Astrocyte (in vitro differentiated cells and primary cell): ENCODE measurements around the gene CXCL11. TPM values are rescaled to one million over a fixed set of nuclear protein-coding genes. Genes with fewer than 3 reads are reported as not detected.

Source experiments
- DNase-seq: peaks from one replicate; pipeline ENCODE4 v3.0.0-alpha.2; 2010; ENCODE audit warnings: low read depth
- FAIRE-seq: peaks from 2 replicates; lab custom pipeline; 2011; peaks lifted over from hg19 to GRCh38; lab: Jason Lieb, UNC
- H2AFZ ChIP-seq: 2 replicates; pipeline ENCODE4 v1.6.0; 2012; ENCODE audit warnings: low read depth, low read length, inconsistent platforms
- H3K27ac ChIP-seq: 2 replicates; pipeline ENCODE4 v1.5.1; 2011; ENCODE audit warnings: low read depth, low read length, inconsistent platforms
- H3K27me3 ChIP-seq: 2 replicates; pipeline ENCODE4 v1.6.0; 2011; ENCODE audit warnings: low read length, inconsistent platforms; ENCODE audit not compliant: insufficient read depth
- H3K36me3 ChIP-seq: 2 replicates; pipeline ENCODE4 v1.5.1; 2011; ENCODE audit warnings: low read length, inconsistent platforms; ENCODE audit not compliant: insufficient read depth
- H3K4me1 ChIP-seq: 2 replicates; pipeline ENCODE4 v1.5.1; 2011; ENCODE audit warnings: low read length, inconsistent platforms; ENCODE audit not compliant: insufficient read depth
- H3K4me2 ChIP-seq: 2 replicates; pipeline ENCODE4 v1.6.0; 2012; ENCODE audit warnings: low read length, inconsistent platforms
- H3K4me3 ChIP-seq: 2 replicates; pipeline ENCODE4 v1.5.1; 2011; ENCODE audit warnings: low read depth, mild to moderate bottlenecking, low read length, inconsistent platforms; ENCODE audit not compliant: insufficient read depth
- H3K79me2 ChIP-seq: 2 replicates; pipeline ENCODE4 v1.6.0; 2012; ENCODE audit warnings: mild to moderate bottlenecking, low read length, inconsistent platforms; ENCODE audit not compliant: insufficient read depth
- H3K9ac ChIP-seq: 2 replicates; pipeline ENCODE4 v1.6.0; 2012; ENCODE audit warnings: mild to moderate bottlenecking, low read length, inconsistent platforms
- H3K9me3 ChIP-seq: 2 replicates; pipeline ENCODE4 v1.5.1; 2012; ENCODE audit warnings: low read depth, mild to moderate bottlenecking, low read length, inconsistent platforms; ENCODE audit not compliant: insufficient read depth
- H4K20me1 ChIP-seq: 2 replicates; pipeline ENCODE4 v1.6.0; 2012; ENCODE audit warnings: low read length, inconsistent platforms; ENCODE audit not compliant: insufficient read depth
- H3K27ac Mint-ChIP-seq: one replicate; pipeline ENCODE4 v1.8.0; 2021; ENCODE audit warnings: mild to moderate bottlenecking, mixed read lengths; ENCODE audit not compliant: unreplicated experiment
- H3K27me3 Mint-ChIP-seq: one replicate; pipeline ENCODE4 v1.8.0; 2021; ENCODE audit warnings: low read depth, mixed read lengths; ENCODE audit not compliant: unreplicated experiment
- H3K36me3 Mint-ChIP-seq: one replicate; pipeline ENCODE4 v1.8.0; 2021; ENCODE audit warnings: low read depth, mixed read lengths; ENCODE audit not compliant: unreplicated experiment
- H3K4me1 Mint-ChIP-seq: one replicate; pipeline ENCODE4 v1.8.0; 2021; ENCODE audit warnings: low read depth, mixed read lengths; ENCODE audit not compliant: unreplicated experiment
- H3K4me3 Mint-ChIP-seq: one replicate; pipeline ENCODE4 v1.8.0; 2021; ENCODE audit warnings: mild to moderate bottlenecking, moderate library complexity, mixed read lengths; ENCODE audit not compliant: unreplicated experiment
- H3K9me3 Mint-ChIP-seq: one replicate; pipeline ENCODE4 v1.8.0; 2021; ENCODE audit warnings: mild to moderate bottlenecking, mixed read lengths; ENCODE audit not compliant: unreplicated experiment
- CTCF ChIP-seq: IDR thresholded peaks from 2 replicates; pipeline ENCODE4 v1.5.1; 2011; ENCODE audit warnings: low read depth, mild to moderate bottlenecking, inconsistent platforms, low read length, moderate library complexity; ENCODE audit not compliant: insufficient read depth
- EZH2 ChIP-seq: IDR thresholded peaks from 2 replicates; pipeline ENCODE4 v1.6.1; 2012; ENCODE audit warnings: mild to moderate bottlenecking, low read length, inconsistent platforms; ENCODE audit not compliant: insufficient read depth
- total RNA-seq: library from RNA; stranded (reverse); gene quantifications from 2 replicates; pipeline ENCODE4 v1.2.1, GENCODE V29; 2021

CXCL11 gene
- total RNA-seq, 1 donor from 2014 or later: 5.8 TPM

- peaks cover 15% of the 10 kb centered on the region for H3K4me1 Mint-ChIP-seq
- TF ChIP-seq CTCF (no peak), EZH2 (no peak)
- peaks cover 12% of the 10 kb centered on the region for H3K4me1 ChIP-seq
- H3K27ac ChIP-seq: no peak overlapping the region
- H3K36me3 ChIP-seq: no peaks in the 10 kb centered on the region
- H3K9me3 ChIP-seq: no peaks in the 10 kb centered on the region
- H3K4me2 ChIP-seq: no peak overlapping the region
- no peaks in the 10 kb centered on the region for H3K27me3 ChIP-seq
- H3K36me3 Mint-ChIP-seq: no peaks in the 10 kb centered on the region
- H3K9me3 Mint-ChIP-seq: peaks cover 3% of the 10 kb centered on the region
- H3K27ac Mint-ChIP-seq: no peak overlapping the region
- H3K79me2 ChIP-seq: no peaks in the 10 kb centered on the region
- no peak overlapping the region for H3K4me3 Mint-ChIP-seq
- no peaks in the 10 kb centered on the region for H4K20me1 ChIP-seq
- no peak overlapping the region for H2AFZ ChIP-seq
- H3K4me3 ChIP-seq: no peak overlapping the region
- H3K9ac ChIP-seq: no peak overlapping the region
- no peak for DNase-seq
- H3K27me3 Mint-ChIP-seq: peaks cover 4% of the 10 kb centered on the region
- no peak for FAIRE-seq
Observed at GRCh38 chr4:76016393-76016792, 19.5 kb downstream of the CXCL11 start.

- Histone ChIP-seq H3K27me3 (no peaks in the 10 kb centered on the region), H4K20me1 (no peaks in the 10 kb centered on the region), H2AFZ (no peak overlapping the region), H3K4me2 (no peak overlapping the region), H3K4me3 (no peak overlapping the region), H3K27ac (no peak overlapping the region), H3K79me2 (no peaks in the 10 kb centered on the region), H3K9me3 (no peaks in the 10 kb centered on the region), H3K4me1 (peaks cover 12% of the 10 kb centered on the region), H3K9ac (no peak overlapping the region), H3K36me3 (no peaks in the 10 kb centered on the region)
- Mint-ChIP-seq H3K9me3 (peaks cover 5% of the 10 kb centered on the region), H3K27ac (no peak overlapping the region), H3K36me3 (no peaks in the 10 kb centered on the region), H3K27me3 (peaks cover 4% of the 10 kb centered on the region), H3K4me3 (no peak overlapping the region), H3K4me1 (peaks cover 17% of the 10 kb centered on the region)
- no peak for DNase-seq
- TF ChIP-seq EZH2: no peak
- TF ChIP-seq CTCF: no peak
- FAIRE-seq: no peak
Observed at GRCh38 chr4:76013540-76013939, 22.3 kb downstream of the CXCL11 start.

GRCh38 chr4:76012388-76012801 is 23.5 kb downstream of the CXCL11 start:
- Histone ChIP-seq H3K36me3 (no peaks in the 10 kb centered on the region), H3K27me3 (no peaks in the 10 kb centered on the region), H2AFZ (peak overlapping the region; percentile 64), H3K9ac (peak overlapping the region; percentile 39), H4K20me1 (no peaks in the 10 kb centered on the region), H3K4me3 (no peak overlapping the region), H3K79me2 (no peaks in the 10 kb centered on the region), H3K27ac (no peak overlapping the region), H3K4me2 (peak overlapping the region; percentile 77), H3K9me3 (no peaks in the 10 kb centered on the region), H3K4me1 (peaks cover 12% of the 10 kb centered on the region)
- no peaks in the 10 kb centered on the region for H3K27me3 Mint-ChIP-seq
- peaks cover 2% of the 10 kb centered on the region for H3K9me3 Mint-ChIP-seq
- TF ChIP-seq EZH2 (no peak), CTCF (no peak)
- peaks cover 17% of the 10 kb centered on the region for H3K4me1 Mint-ChIP-seq
- DNase-seq (peak; percentile 11), FAIRE-seq (peak; percentile 60)
- H3K4me3 Mint-ChIP-seq: no peak overlapping the region
- peak overlapping the region; percentile 93 for H3K27ac Mint-ChIP-seq
- no peaks in the 10 kb centered on the region for H3K36me3 Mint-ChIP-seq
